Fibroblast of lung (primary cell): Measurements from ENCODE around the gene TLE6.

Experiments
- EZH2 ChIP-seq: IDR thresholded peaks from 2 replicates; pipeline ENCODE4 v1.5.1; 2012; ENCODE audit warnings: low read length, control low read depth, mild to moderate bottlenecking; ENCODE audit errors: missing control alignments
- TF ChIP-seq, protein P1 (sequence below), 2 donors: IDR thresholded peaks in 1 of 2; conservative IDR thresholded peaks in 1 of 2; 1 replicate in 1 of 2; 2 replicates in 1 of 2; pipeline ENCODE4 v1.5.1; 2011 to 2012; ENCODE audit warnings: low read length in 2 of 2, control low read depth in 1 of 2, inconsistent platforms in 1 of 2, low read depth in 1 of 2, mild to moderate bottlenecking in 1 of 2

DNA sequence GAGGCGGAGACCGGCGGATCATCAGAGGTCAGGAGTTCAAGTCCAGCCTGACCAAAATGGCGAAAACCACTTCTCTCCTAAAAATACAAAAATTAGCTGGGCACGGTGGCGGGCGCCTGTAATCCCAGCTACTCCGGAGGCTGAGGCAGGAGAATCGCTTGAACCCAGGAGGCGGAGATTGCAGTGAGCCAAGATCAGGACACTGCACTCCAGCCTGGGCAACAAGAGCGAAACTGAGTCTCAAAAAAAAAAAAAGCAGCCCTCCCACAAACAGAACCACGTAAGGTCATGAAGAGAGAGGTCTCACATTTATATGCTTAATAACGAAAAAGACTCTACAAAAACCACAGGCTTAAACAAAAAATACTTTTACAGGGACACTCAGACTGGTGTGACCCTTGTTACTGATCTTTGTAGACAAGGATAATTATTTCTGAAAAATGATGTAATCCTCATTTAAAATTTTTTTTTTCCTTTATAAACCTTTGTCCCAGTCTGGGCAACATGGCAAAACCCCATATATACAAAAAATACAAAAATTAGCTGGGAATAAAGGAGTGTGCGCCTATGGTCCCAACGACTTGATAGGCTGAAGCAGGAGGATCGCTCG is 31.7 kb upstream of the TLE6 start:
- TF ChIP-seq, protein P1, sequence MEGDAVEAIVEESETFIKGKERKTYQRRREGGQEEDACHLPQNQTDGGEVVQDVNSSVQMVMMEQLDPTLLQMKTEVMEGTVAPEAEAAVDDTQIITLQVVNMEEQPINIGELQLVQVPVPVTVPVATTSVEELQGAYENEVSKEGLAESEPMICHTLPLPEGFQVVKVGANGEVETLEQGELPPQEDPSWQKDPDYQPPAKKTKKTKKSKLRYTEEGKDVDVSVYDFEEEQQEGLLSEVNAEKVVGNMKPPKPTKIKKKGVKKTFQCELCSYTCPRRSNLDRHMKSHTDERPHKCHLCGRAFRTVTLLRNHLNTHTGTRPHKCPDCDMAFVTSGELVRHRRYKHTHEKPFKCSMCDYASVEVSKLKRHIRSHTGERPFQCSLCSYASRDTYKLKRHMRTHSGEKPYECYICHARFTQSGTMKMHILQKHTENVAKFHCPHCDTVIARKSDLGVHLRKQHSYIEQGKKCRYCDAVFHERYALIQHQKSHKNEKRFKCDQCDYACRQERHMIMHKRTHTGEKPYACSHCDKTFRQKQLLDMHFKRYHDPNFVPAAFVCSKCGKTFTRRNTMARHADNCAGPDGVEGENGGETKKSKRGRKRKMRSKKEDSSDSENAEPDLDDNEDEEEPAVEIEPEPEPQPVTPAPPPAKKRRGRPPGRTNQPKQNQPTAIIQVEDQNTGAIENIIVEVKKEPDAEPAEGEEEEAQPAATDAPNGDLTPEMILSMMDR (conservative IDR thresholded peaks at IDR 0.05 in 1 of 2, IDR thresholded peaks at IDR 0.05 in 1 of 2; ENCODE audit: low read depth in 1 of 2, low read length in 2 of 2) = no peak
- TF ChIP-seq EZH2 = no peak
